Chondrocyte (in vitro differentiated cells): ENCODE data around the gene CACNA1C. TPM values are rescaled to one million over a fixed set of nuclear protein-coding genes. Genes with fewer than 3 reads are reported as not detected.

Source experiments
- DNase-seq: peaks from one replicate; pipeline ENCODE4 v3.0.0; 2021; ENCODE audit warnings: mixed read lengths, low spot score
- H3K27ac Mint-ChIP-seq: one replicate; pipeline ENCODE4 v1.8.0; 2021; ENCODE audit warnings: mild to moderate bottlenecking, moderate library complexity, mixed read lengths; ENCODE audit not compliant: unreplicated experiment
- H3K27me3 Mint-ChIP-seq: 2 replicates; pipeline ENCODE4 v1.8.0; 2021; ENCODE audit warnings: low read depth, mixed read lengths
- H3K36me3 Mint-ChIP-seq: 2 replicates; pipeline ENCODE4 v1.8.0; 2021; ENCODE audit warnings: low read depth, mixed read lengths
- H3K4me1 Mint-ChIP-seq: 2 replicates; pipeline ENCODE4 v1.8.0; 2021; ENCODE audit warnings: low read depth, mild to moderate bottlenecking, mixed read lengths
- H3K4me3 Mint-ChIP-seq: one replicate; pipeline ENCODE4 v1.8.0; 2021; ENCODE audit warnings: mild to moderate bottlenecking, moderate library complexity, mixed read lengths; ENCODE audit not compliant: unreplicated experiment
- H3K9me3 Mint-ChIP-seq: 2 replicates; pipeline ENCODE4 v1.8.0; 2021; ENCODE audit warnings: low read depth, mixed read lengths
- CTCF ChIP-seq: fragments of 200-600 bp; sonication (generic); IDR thresholded peaks from 2 replicates; pipeline ENCODE4 v1.5.0; 2021; ENCODE audit warnings: antibody characterized with exemption, mild to moderate bottlenecking, moderate library complexity
- total RNA-seq: library from RNA; stranded (reverse); gene quantifications from 3 replicates; pipeline ENCODE4 v1.2.1, GENCODE V29; 2021

CACNA1C gene
- total RNA-seq, 1 donor from 2014 or later = 27.0 TPM

GRCh38 chr12:2270846-2271245 lies 218.1 kb downstream of the CACNA1C start:
- Mint-ChIP-seq H3K4me3 (no peak overlapping the region), H3K36me3 (no peaks in the 10 kb centered on the region), H3K4me1 (peaks cover 25% of the 10 kb centered on the region), H3K9me3 (no peaks in the 10 kb centered on the region), H3K27ac (peak overlapping the region; percentile 12), H3K27me3 (no peaks in the 10 kb centered on the region)
- no peak for TF ChIP-seq CTCF
- DNase-seq = no peak

- no peaks in the 10 kb centered on the region for H3K27me3 Mint-ChIP-seq
- H3K27ac Mint-ChIP-seq = peak overlapping the region; percentile 72
- H3K4me1 Mint-ChIP-seq = peaks cover 29% of the 10 kb centered on the region
- DNase-seq = no peak
- no peaks in the 10 kb centered on the region for H3K9me3 Mint-ChIP-seq
- no peaks in the 10 kb centered on the region for H3K36me3 Mint-ChIP-seq
- no peak for TF ChIP-seq CTCF
- no peak overlapping the region for H3K4me3 Mint-ChIP-seq
These were observed 219.2 kb downstream of the CACNA1C start for GRCh38 chr12:2271961-2272360.

- Mint-ChIP-seq H3K4me1 (peaks cover 39% of the 10 kb centered on the region), H3K4me3 (no peak overlapping the region), H3K27me3 (no peaks in the 10 kb centered on the region), H3K27ac (peak overlapping the region; percentile 89), H3K36me3 (no peaks in the 10 kb centered on the region), H3K9me3 (no peaks in the 10 kb centered on the region)
- peak; percentile 80 for TF ChIP-seq CTCF
- DNase-seq = no peak
These were observed 220.5 kb downstream of the CACNA1C start for GRCh38 chr12:2273288-2273687.

- TF ChIP-seq CTCF = no peak
- peaks cover 39% of the 10 kb centered on the region for H3K4me1 Mint-ChIP-seq
- H3K4me3 Mint-ChIP-seq = no peak overlapping the region
- peak overlapping the region; percentile 89 for H3K27ac Mint-ChIP-seq
- H3K27me3 Mint-ChIP-seq = no peaks in the 10 kb centered on the region
- no peaks in the 10 kb centered on the region for H3K36me3 Mint-ChIP-seq
- no peaks in the 10 kb centered on the region for H3K9me3 Mint-ChIP-seq
- DNase-seq = no peak
These were observed 221.0 kb downstream of the CACNA1C start for GRCh38 chr12:2273751-2274150.

- H3K27me3 Mint-ChIP-seq = no peaks in the 10 kb centered on the region
These were observed 221.9 kb downstream of the CACNA1C start for GRCh38 chr12:2274733-2275132.

More at GRCh38 chr12:2274733-2275132, 221.9 kb downstream of the CACNA1C start:
- Mint-ChIP-seq H3K9me3 (no peaks in the 10 kb centered on the region), H3K4me1 (peaks cover 39% of the 10 kb centered on the region), H3K36me3 (no peaks in the 10 kb centered on the region), H3K4me3 (no peak overlapping the region), H3K27ac (no peak overlapping the region)
- TF ChIP-seq CTCF = no peak
- no peak for DNase-seq
